H1 (cell line): ENCODE data around the gene ADH4. TPM values are rescaled to one million over a fixed set of nuclear protein-coding genes. Genes with fewer than 3 reads are reported as not detected.

Experiments
- CTCF ChIA-PET: fragments of 300-600 bp; sonication (Branson Sonifier 250); formaldehyde crosslinking; loops from one replicate; lab custom pipeline; 2021; ENCODE audit not compliant: partially characterized antibody; lab: Charles Lee
- POLR2A ChIA-PET: fragments of 300-600 bp; sonication (Branson Sonifier 250); formaldehyde crosslinking; loops from one replicate; lab custom pipeline; 2021; ENCODE audit warnings: inconsistent platforms; ENCODE audit not compliant: partially characterized antibody; lab: Charles Lee
- DNase-seq, 2 experiments: peaks; one replicate each; pipeline versions ENCODE4 v3.0.0 to v3.0.0-alpha.2; 2010 to 2022; ENCODE audit warnings: low spot score in 2 of 2, low read depth in 1 of 2, mixed read lengths in 1 of 2
- FAIRE-seq: peaks from 2 replicates; lab custom pipeline; 2011; peaks lifted over from hg19 to GRCh38; lab: Jason Lieb, UNC
- H2AFZ ChIP-seq: 2 replicates; pipeline ENCODE4 v1.8.1; 2012; ENCODE audit warnings: low read length, inconsistent platforms
- H2AK5ac ChIP-seq: 2 replicates; pipeline ENCODE4 v1.6.1; 2013; ENCODE audit warnings: low read depth, low read length
- H2BK120ac ChIP-seq: replicated peaks from 2 replicates; pipeline ENCODE3; 2013; ENCODE audit warnings: low read depth, low read length, inconsistent platforms
- H2BK12ac ChIP-seq: 2 replicates; pipeline ENCODE4 v1.6.1; 2013; ENCODE audit warnings: low read depth, low read length
- H2BK15ac ChIP-seq: 2 replicates; pipeline ENCODE4 v1.6.1; 2013; ENCODE audit warnings: low read length
- H2BK20ac ChIP-seq: 2 replicates; pipeline ENCODE4 v1.6.1; 2013; ENCODE audit warnings: low read length
- H2BK5ac ChIP-seq: 2 replicates; pipeline ENCODE4 v1.6.1; 2013; ENCODE audit warnings: low read depth, low read length
- H3K14ac ChIP-seq: 2 replicates; pipeline ENCODE4 v1.6.1; 2013; ENCODE audit warnings: inconsistent platforms; ENCODE audit not compliant: insufficient read length
- H3K18ac ChIP-seq: 2 replicates; pipeline ENCODE4 v1.6.1; 2013; ENCODE audit warnings: low read length; ENCODE audit errors: extremely low read depth
- H3K23ac ChIP-seq: 2 replicates; pipeline ENCODE4 v1.6.1; 2013; ENCODE audit warnings: inconsistent platforms; ENCODE audit not compliant: insufficient read length
- H3K23me2 ChIP-seq: 2 replicates; pipeline ENCODE4 v1.6.1; 2013; ENCODE audit warnings: low read depth, low read length
- H3K27ac ChIP-seq: 2 replicates; pipeline ENCODE4 v1.6.1; 2011; ENCODE audit warnings: low read depth, low read length, inconsistent platforms
- H3K27me3 ChIP-seq, 4 experiments: replicated peaks in 1 of 4; 1 replicate in 1 of 4; 2 replicates in 3 of 4; pipeline versions ENCODE4 v1.6.1 to v1.8.1; 2011 to 2013; ENCODE audit warnings: low read length in 3 of 4, mild to moderate bottlenecking in 3 of 4, inconsistent platforms in 2 of 4, mixed read lengths in 2 of 4, moderate library complexity in 1 of 4; ENCODE audit not compliant: control insufficient read depth in 3 of 4, insufficient read depth in 3 of 4; ENCODE audit errors: extremely low read depth in 1 of 4
- H3K36me3 ChIP-seq, 4 experiments: 2 replicates each; pipeline versions ENCODE4 v1.6.1 to v1.8.1; 2011 to 2013; ENCODE audit warnings: mild to moderate bottlenecking in 4 of 4, low read length in 3 of 4, moderate library complexity in 2 of 4, control low read depth in 1 of 4, inconsistent platforms in 1 of 4; ENCODE audit not compliant: insufficient read depth in 4 of 4, control insufficient read depth in 2 of 4
- H3K4ac ChIP-seq: replicated peaks from 2 replicates; pipeline ENCODE3; 2013; ENCODE audit warnings: low read length, low read depth, mixed read lengths, inconsistent platforms; ENCODE audit not compliant: insufficient read length
- H3K4me1 ChIP-seq, 4 experiments: replicated peaks in 1 of 4; 1 replicate in 1 of 4; 2 replicates in 3 of 4; pipeline versions ENCODE4 v1.6.1 to v1.8.1; 2011 to 2013; ENCODE audit warnings: low read length in 3 of 4, inconsistent platforms in 2 of 4, mixed read lengths in 1 of 4; ENCODE audit not compliant: insufficient read depth in 4 of 4, control insufficient read depth in 3 of 4
- H3K4me2 ChIP-seq, 2 experiments: 2 replicates each; pipeline versions ENCODE4 v1.6.1 to v1.8.1; 2011 to 2013; ENCODE audit warnings: low read depth in 2 of 2, low read length in 2 of 2, control low read depth in 1 of 2, inconsistent platforms in 1 of 2, mild to moderate bottlenecking in 1 of 2; ENCODE audit not compliant: insufficient read depth in 1 of 2
- H3K4me3 ChIP-seq, 4 experiments: fragments of 200-600, 300-600 bp in 1 of 4; sonication (generic), shearing (Covaris generic), sonication (Bioruptor Twin) in 1 of 4; 2 replicates each; pipeline versions ENCODE4 v1.5.1 to v1.8.1; 2011 to 2016; ENCODE audit warnings: low read length in 4 of 4, low read depth in 3 of 4, control low read depth in 2 of 4, inconsistent platforms in 2 of 4, mild to moderate bottlenecking in 2 of 4, mixed read lengths in 1 of 4, moderate library complexity in 1 of 4; ENCODE audit not compliant: insufficient read depth in 2 of 4; ENCODE audit errors: extremely low read depth in 1 of 4
- H3K56ac ChIP-seq: replicated peaks from 2 replicates; pipeline ENCODE3; 2013; ENCODE audit warnings: low read depth, mild to moderate bottlenecking, mixed read lengths, low read length, inconsistent platforms; ENCODE audit not compliant: insufficient read length
- H3K79me1 ChIP-seq: 2 replicates; pipeline ENCODE4 v1.6.1; 2013; ENCODE audit warnings: low read depth, low read length, control low read depth
- H3K79me2 ChIP-seq, 2 experiments: 2 replicates each; pipeline versions ENCODE4 v1.6.1 to v1.8.1; 2012 to 2013; ENCODE audit warnings: low read length in 2 of 2, mild to moderate bottlenecking in 2 of 2, inconsistent platforms in 1 of 2; ENCODE audit not compliant: insufficient read depth in 2 of 2, control insufficient read depth in 1 of 2
- H3K9ac ChIP-seq, 4 experiments: replicated peaks in 1 of 4; 1 replicate in 1 of 4; 2 replicates in 3 of 4; pipeline versions ENCODE4 v1.6.1 to v1.8.1; 2011 to 2013; ENCODE audit warnings: low read depth in 3 of 4, low read length in 3 of 4, control low read depth in 2 of 4, mild to moderate bottlenecking in 2 of 4, moderate library complexity in 2 of 4, inconsistent platforms in 1 of 4; ENCODE audit errors: extremely low read depth in 1 of 4
- H3K9me3 ChIP-seq, 2 experiments: 2 replicates each; pipeline versions ENCODE4 v1.6.1 to v1.8.1; 2012 to 2013; ENCODE audit warnings: mild to moderate bottlenecking in 2 of 2, moderate library complexity in 2 of 2, control low read depth in 1 of 2, inconsistent platforms in 1 of 2, low read depth in 1 of 2, low read length in 1 of 2, mixed read lengths in 1 of 2; ENCODE audit not compliant: insufficient read depth in 2 of 2
- H4K20me1 ChIP-seq, 2 experiments: replicated peaks in 1 of 2; 2 replicates each; pipeline versions ENCODE3 to v1.8.1; 2011 to 2013; ENCODE audit warnings: inconsistent platforms in 2 of 2, low read length in 2 of 2, mild to moderate bottlenecking in 1 of 2; ENCODE audit not compliant: insufficient read depth in 2 of 2, control insufficient read depth in 1 of 2
- H4K5ac ChIP-seq: 2 replicates; pipeline ENCODE4 v1.6.1; 2013; ENCODE audit warnings: low read length, low read depth, mixed read lengths, inconsistent platforms; ENCODE audit not compliant: insufficient read length
- H4K8ac ChIP-seq: 2 replicates; pipeline ENCODE4 v1.8.0; 2013; ENCODE audit warnings: mild to moderate bottlenecking, moderate library complexity, low read length, inconsistent platforms; ENCODE audit not compliant: insufficient read depth; ENCODE audit errors: extremely low read depth
- H4K91ac ChIP-seq: replicated peaks from 2 replicates; pipeline ENCODE3; 2013; ENCODE audit warnings: low read length, mixed read lengths, inconsistent platforms; ENCODE audit not compliant: insufficient read length
- ASH2L ChIP-seq: fragments of 200-600, 300-600 bp; sonication (generic); IDR thresholded peaks from one replicate; pipeline ENCODE4 v1.7.1; 2017; ENCODE audit warnings: low read length
- CBX5 ChIP-seq: fragments of 300-800, 300-1000 bp; sonication (generic); IDR thresholded peaks from 2 replicates; pipeline ENCODE4 v1.7.1; 2016; ENCODE audit warnings: antibody characterized with exemption, low read length, low read depth
- CREB1 ChIP-seq: IDR thresholded peaks from 2 replicates; pipeline ENCODE4 v1.6.1; 2012; ENCODE audit warnings: inconsistent platforms
- CTBP2 ChIP-seq: IDR thresholded peaks from 2 replicates; pipeline ENCODE4 v1.7.0; 2011; ENCODE audit warnings: borderline replicate concordance, mild to moderate bottlenecking, moderate library complexity, mixed read lengths, low read length; ENCODE audit not compliant: insufficient read depth, insufficient read length
- EGR1 ChIP-seq: IDR thresholded peaks from 2 replicates; pipeline ENCODE4 v1.6.1; 2011; ENCODE audit warnings: low read depth, low read length, borderline replicate concordance
- JUND ChIP-seq: IDR thresholded peaks from 2 replicates; pipeline ENCODE4 v1.6.1; 2011; ENCODE audit warnings: mild to moderate bottlenecking, improper control_type of control experiment, low read length
- POU5F1 ChIP-seq: IDR thresholded peaks from 2 replicates; pipeline ENCODE4 v1.6.1; 2011; ENCODE audit warnings: low read depth, mild to moderate bottlenecking, low read length, moderate library complexity
- WGBS, 2 experiments: shearing (Covaris generic) in 1 of 2; methylation state at CpG; one replicate each; pipeline versions ENCODE4 v1.1.6 to v1.1.7; 2013 to 2015; ENCODE audit warnings: low lambda C conversion rate in 2 of 2, mixed read lengths in 2 of 2, inconsistent platforms in 1 of 2, low coverage in 1 of 2, missing lambda C conversion rate in 1 of 2; ENCODE audit not compliant: insufficient replicate concordance in 2 of 2, insufficient coverage in 1 of 2, insufficient read length in 1 of 2; ENCODE audit errors: extremely low coverage in 1 of 2, missing lambda C conversion rate in 1 of 2; 5-methylcytosine and 5-hydroxymethylcytosine counted together
- polyA plus RNA-seq, 7 experiments: library from polyadenylated mRNA; depleted of rRNA in 3 of 7; stranded (reverse) in 5 of 7; unstranded in 2 of 7; fragments of >200 nt in 5 of 7; fragments of 200-250 nt in 2 of 7; gene quantifications; 1 replicate in 5 of 7; 2 replicates in 1 of 7; 4 replicates in 1 of 7; pipeline versions ENCODE4 v1.2.1 to v1.2.3, GENCODE V29; 2011 to 2013; ENCODE audit warnings: missing spikeins in 2 of 7, mixed read lengths in 2 of 7
- total RNA-seq: library from RNA; stranded (reverse); fragmentation: NEBNext Ultra II Directional; extraction: Animal tissue kit (Norgen Biotek cat#: 25700); gene quantifications from 2 replicates; pipeline ENCODE4 v1.2.1, GENCODE V29; 2021

The ADH4 gene
- total and polyA plus RNA-seq, 2 of the 8 experiments (the other 6 are each of a cell fraction or from before 2014, with no cell fraction given), result not detected

DNA sequence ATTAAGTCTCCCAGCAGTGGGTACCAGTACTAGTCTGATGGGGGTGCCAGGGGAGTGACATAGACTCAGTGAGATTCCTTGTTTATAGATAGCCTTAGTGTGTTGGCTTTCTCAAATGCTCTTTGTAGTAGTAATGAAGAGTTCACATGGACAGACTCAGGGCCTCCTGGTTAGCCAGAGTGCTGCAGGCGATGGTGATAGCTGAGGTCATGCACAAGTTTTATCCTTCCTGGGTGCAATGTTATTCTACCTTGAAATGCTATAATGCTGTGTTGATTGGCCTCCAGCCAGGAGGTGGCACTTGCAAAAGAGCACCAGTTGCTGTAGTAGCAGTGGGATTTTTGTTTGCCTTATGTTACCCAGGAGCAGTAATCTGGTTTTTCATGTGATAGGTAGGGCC is 35.5 kb upstream of the ADH4 start:
- Histone ChIP-seq H3K4me1 (no peaks in the 10 kb centered on the region), H2BK20ac (no peak overlapping the region), H2AFZ (no peak overlapping the region), H2BK15ac (no peak overlapping the region), H3K4me2 (no peak overlapping the region), H2AK5ac (no peak overlapping the region), H3K27me3 (no peaks in the 10 kb centered on the region), H4K20me1 (no peaks in the 10 kb centered on the region), H3K27ac (no peak overlapping the region), H4K5ac (no peak overlapping the region), H3K9ac (no peak overlapping the region), H2BK120ac (no peak overlapping the region), H4K8ac (no peak overlapping the region), H3K9me3 (no peaks in the 10 kb centered on the region), H3K79me1 (no peaks in the 10 kb centered on the region), H4K91ac (no peak overlapping the region), H3K23me2 (no peaks in the 10 kb centered on the region)
- CTCF ChIA-PET, result interaction anchor here (1.4 kb wide), 2 partner anchors 73 to 198 kb away, joined by 3 to 5 read pairs; no protein-coding TSS in a partner anchor
- TF ChIP-seq CTBP2 (no peak), CREB1 (no peak), CBX5 (no peak), ASH2L (no peak), EGR1 (no peak), JUND (no peak), POU5F1 (no peak)
- TF ChIP-seq, all 59 proteins: peak for 0
- Histone ChIP-seq H3K18ac (no peak overlapping the region), H3K23ac (no peak overlapping the region), H3K14ac (no peak overlapping the region), H3K4ac (no peak overlapping the region), H2BK12ac (no peak overlapping the region), H2BK5ac (no peak overlapping the region), H3K79me2 (no peaks in the 10 kb centered on the region), H3K36me3 (no peaks in the 10 kb centered on the region), H3K56ac (no peak overlapping the region), H3K4me3 (no peak overlapping the region)
- FAIRE-seq (no peak), DNase-seq (no peak)
- POLR2A ChIA-PET, result interaction anchor here (0.6 kb wide), 1 partner anchor 768 kb away, joined by 3 read pairs; no protein-coding TSS in a partner anchor
- WGBS, 2 experiments, result 95% methylated on average over 1 of the region's 1 CpG; no CpG with 5 or more reads in 1 of the 2 experiments
